ENCODE data around the gene GPATCH4.
A peak's percentile ranks its signal among the peaks of the same experiment; 100 is the strongest.
"Not testable (repeated sequence)": the region's sequence is repeated elsewhere in the genome, so short reads cannot be mapped to it uniquely, and the experiment has no call there.

Gene GPATCH4

DNA sequence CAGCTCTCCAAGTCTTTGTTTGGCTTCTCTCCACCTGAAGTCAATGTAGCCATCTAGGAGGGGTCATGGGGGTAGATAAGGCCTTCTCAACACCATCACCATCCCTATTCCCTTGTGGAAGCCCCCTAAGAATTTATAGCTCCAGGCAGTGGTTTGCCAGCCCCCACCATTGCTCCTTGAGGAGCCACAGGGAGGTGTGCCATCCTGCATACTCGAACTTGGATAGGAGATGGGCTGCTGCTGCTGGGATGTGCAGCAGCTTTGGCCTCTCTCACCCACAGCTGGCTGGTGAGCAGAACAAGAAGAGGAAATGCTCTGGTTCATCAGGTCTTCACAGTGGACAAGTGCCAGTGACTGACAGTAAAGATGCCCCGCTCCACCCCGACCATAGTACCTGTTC is 4.9 kb downstream of the GPATCH4 start:
- DNase-seq (ENCODE audit: low spot score): no peak

DNA sequence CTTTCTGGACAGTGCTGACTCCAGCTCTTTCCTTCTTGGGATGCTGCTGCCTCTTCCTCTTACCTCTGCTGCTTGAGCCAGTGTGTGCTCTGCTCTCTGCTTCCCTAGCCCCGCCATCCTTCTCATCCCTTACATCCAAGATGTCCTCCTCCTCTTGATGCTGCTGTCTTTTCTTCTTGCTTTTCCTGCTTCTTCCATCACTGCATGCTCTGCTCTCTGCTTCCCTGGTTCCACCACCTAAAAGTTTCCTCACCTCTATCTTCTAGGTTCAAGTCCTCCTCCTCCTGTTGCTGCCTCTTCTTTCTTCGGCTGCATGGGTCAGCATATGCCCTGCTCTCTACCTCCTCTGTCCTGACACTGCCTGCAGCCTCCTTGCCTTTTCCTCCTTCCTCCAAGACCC is 6.3 kb downstream of the GPATCH4 start:
- no peak for DNase-seq (ENCODE audit: low spot score)

DNA sequence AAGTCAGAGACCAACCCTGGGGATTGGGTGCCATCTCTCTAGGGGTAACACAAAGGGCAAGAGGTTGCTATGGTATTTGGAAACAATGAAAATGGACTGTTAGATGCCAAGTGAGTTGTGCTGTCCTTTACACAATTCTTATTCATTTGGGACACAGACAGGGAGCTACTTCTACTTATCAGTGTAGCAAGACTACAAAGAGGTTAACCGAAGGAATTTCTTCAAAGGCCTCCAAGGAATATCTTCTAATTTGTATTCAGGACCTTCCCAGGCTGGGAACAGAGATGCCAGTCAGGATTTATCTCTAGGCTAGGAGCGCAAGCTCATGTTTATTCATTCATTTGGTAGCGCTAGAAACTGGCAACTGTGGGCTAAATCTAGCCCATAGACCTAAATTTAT is 7.1 kb downstream of the GPATCH4 start:
- DNase-seq (ENCODE audit: low spot score): no peak

DNA sequence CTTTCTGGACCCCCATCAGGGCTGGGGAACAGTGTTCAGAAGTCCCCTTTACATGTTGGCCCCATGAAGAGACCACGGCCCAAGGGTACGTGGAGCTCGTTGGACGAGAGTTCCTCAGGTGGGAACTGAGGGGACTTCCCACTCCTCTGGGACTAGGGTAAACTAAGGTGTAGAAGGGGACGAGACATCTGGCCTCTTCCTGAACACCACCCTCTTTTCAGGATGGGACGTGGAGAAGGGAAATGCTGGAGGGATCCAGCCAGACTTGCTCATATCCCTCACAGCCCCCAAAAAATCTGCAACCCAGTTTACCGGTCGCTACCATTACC is 7.7 kb downstream of the GPATCH4 start:
- DNase-seq (ENCODE audit: low spot score): no peak

DNA sequence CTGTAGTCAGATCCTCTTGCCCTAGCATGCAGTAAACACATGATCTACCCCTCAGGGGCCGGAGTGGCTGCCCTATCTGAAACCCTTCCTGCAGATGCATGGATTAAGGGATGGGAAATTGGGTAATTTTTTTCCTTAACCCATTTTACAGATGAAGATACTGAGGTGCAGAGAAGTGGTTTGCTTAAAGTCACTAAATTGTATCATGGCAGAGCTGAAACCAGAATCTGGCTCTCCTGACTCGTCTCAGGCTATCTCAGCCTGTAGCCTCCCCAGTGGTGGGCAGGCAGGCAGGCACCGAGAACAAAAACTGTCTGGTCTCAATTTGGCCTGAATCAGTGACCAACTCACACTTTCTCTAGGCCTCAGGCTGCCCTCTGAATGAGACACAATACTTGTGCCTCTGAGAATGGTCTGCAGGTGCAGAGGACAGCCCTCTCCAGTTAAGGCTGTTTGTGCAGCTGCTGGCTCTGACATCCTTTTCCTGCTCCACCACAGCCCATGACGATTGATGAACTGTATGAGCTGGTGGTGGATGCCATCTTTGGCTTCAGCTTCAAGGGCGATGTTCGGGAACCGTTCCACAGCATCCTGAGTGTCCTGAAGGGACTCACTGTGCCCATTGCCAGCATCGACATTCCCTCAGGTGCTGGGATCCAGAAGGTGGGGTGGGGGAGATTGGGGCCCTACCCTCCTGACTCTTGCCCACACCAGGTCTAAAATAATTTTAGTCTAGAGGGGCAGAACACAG is 8.2 kb downstream of the GPATCH4 start:
- no peak for DNase-seq (ENCODE audit: low spot score)

DNA sequence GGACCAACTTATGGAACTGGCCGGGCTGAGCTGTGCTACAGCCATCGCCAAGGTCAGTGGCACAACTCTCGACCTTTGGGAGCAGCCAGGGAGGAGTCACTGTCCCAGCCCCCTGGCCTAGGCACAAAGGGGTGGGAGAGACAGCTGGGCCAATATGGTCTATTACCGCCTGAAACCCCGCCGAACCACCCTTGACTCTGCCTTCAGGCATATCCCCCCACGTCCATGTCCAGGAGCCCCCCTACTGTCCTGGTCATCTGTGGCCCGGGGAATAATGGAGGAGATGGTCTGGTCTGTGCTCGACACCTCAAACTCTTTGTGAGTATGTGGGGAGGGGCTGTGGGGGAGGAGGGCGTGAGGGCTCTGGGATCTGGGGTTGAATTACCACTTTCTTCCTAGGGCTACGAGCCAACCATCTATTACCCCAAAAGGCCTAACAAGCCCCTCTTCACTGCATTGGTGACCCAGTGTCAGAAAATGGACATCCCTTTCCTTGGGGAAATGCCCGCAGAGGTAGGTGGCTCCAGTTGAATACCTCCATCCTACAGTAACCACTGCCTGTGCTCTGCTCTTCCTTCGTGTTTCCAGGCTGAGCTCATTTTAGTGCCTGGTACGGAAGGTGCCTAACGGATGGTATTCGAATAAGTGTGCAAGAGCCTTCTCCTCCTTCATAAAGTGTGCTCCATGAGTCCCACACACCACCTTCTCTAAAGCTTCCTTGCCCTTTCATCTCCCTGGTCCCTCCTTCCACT is 8.9 kb downstream of the GPATCH4 start:
- no peak for DNase-seq (ENCODE audit: low spot score)

DNA sequence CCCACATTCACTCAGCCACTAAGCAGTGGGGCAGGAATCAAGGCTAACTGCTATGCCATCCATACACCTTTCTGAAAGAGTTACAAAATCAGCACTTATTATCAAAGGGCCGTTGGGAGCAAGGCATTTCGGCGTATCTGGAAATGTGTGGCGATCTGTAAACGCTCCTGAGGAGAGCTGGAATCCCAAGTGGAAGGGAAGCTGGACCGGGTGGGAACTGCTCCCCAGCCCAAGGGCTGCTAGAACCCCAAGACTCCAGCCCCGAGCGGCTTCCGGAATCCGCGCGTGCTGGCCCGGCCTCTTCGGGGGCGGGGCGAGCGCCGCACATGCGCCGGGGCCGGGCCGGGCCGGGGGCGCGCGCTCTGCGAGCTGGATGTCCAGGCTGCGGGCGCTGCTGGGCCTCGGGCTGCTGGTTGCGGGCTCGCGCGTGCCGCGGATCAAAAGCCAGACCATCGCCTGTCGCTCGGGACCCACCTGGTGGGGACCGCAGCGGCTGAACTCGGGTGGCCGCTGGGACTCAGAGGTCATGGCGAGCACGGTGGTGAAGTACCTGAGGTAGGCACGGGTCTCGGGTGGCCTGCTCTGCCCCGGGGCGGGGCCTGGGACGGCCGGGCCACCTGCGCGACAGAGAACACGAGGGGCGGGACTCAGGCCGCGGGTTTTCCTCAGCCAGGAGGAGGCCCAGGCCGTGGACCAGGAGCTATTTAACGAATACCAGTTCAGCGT is 9.7 kb downstream of the GPATCH4 start, which contains the start of gene NAXE:
Gene NAXE (plus strand): TSS at position 345 of the 726 bp plus-strand sequence. CDS start 29 bp downstream, at position 374.
- DNase-seq (ENCODE audit: low spot score): peak; percentile 79

DNA sequence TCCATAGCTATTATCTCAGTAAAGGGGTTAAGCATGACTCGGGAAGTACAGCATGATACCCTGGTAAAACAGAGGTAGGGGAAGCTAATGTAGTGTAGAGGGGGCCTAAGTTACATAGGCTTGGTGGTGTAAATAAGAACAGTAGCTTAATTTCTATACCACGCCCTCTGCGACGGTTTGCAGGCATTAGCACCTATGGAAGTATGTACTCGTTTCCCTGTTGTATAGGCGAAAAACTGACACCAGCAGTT is 10.2 kb downstream of the GPATCH4 start:
- DNase-seq (ENCODE audit: low spot score): no peak

DNA sequence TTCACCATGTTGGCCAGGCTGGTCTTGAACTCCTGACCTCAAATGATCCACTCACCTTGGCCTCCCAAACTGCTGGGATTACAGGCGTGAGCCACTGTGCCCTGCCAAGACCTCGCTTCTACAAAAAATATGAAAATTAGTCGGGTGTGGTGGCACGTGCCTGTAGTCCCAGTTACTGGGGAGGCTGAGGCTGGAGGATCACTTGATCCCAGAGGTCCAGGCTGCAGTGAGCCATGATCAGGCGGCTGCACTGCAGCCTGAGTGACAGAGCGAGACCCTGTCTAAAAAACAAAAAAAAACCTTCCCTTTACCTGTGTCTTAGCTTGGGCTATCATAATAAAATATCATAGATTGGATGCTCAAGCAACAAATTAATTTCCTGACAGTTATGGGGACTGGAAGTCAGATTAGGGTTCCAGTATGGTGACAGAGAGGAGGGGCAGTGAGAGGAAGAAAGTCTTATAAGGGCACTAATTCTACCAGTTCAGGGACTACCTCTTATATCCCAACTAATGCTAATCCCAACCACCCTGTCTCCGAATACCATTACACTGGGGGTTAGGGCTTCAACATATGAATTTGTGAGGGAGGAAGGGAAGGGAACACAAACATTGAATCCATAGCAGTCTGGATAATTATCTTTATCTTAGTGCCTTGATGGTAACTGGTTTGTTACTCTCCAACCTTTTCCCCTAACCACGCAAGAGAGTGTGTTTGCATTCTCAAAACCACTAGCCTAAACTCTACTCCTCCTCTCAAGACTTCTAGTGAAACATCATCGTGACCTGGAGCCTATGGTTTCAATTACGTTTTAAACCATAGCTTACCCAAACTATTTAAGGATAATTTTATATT is 10.7 kb downstream of the GPATCH4 start:
- DNase-seq (ENCODE audit: low spot score): no peak

DNA sequence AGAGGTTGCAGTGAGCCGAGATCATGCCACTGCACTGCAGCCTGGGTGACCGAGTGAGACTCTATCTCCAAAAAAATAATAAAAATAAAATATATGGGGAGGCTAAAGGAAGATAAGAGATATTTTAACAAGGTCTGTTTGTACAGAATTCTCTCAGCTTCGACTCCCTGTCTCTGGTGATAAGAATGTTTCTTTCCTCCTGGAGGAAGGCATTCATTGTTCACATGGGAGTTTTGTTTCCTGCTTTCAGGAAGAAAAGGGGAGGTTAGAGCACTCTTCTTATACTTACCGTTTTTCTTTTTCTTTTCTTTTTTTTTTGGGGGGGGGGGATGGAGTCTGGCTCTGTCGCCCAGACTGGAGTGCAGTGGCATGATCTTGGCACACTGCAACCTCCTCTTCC is 11.7 kb downstream of the GPATCH4 start:
- no peak for DNase-seq (ENCODE audit: low spot score)

DNA sequence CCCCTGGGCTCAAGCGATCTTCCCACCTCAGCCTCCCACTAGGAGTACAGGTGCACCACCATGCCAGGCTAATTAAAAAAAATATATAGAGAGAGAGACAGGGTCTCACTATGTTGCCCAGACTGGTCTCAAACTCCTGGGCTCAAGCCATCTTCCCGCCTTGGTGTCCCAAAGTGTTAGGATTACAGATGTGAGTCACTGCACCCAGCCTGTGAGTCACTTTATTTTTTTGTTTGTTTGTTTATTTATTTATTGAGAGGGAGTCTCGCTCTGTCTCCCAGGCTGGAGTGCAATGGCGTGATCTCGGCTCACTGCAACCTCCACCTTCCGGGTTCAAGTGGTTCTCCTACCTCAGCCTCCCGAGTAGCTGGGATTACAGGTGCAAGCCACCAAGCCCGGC is 13.4 kb downstream of the GPATCH4 start:
- DNase-seq (ENCODE audit: low spot score): not testable (repeated sequence)

DNA sequence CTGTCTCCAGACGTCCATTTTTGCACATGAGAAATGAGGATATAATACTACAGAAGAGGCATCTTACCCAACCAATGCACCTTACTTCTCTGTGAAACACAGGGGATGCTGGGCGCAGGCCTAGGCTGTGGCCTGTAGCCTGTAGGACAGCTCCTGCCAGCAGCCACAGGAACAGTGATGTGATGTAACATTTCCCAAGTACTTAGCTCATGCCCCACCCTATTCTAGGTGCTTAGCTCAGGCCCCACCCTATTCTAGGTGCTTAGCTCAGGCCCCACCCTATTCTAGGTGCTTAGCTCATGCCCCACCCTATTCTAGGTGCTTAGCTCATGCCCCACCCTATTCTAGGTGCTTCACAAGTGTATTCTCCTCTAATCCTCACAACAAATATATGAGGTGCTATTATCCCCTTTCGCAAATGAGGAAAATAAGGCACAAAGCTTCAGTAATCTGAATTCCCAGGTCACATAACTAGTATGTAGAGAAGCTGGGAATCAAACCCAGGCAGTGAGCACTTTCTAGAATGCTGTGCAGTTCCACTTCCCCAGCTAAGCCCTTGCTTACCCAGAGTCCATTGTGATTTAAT is 14.3 kb downstream of the GPATCH4 start:
- DNase-seq (ENCODE audit: low spot score): no peak

DNA sequence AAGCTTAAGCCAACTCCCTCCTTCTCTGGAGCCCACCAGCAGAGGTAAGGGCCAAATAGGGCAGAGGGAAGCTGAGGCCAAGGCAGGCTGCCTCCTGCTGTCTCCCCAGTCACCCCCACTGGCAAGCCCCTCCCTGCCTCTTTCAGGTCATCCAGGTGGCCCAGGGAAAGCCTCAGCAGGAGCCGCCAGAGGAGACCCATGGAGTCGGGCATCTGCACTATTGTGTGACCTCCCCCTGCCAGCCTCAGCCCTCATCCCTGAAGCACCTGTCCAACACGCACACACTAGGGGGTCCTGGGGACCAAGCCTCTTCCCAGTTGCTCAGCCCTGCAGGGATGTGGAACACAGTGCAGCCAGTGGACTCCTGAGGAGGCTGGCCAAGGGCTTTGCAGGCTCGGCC is 15.0 kb downstream of the GPATCH4 start:
- no peak for DNase-seq (ENCODE audit: low spot score)

DNA sequence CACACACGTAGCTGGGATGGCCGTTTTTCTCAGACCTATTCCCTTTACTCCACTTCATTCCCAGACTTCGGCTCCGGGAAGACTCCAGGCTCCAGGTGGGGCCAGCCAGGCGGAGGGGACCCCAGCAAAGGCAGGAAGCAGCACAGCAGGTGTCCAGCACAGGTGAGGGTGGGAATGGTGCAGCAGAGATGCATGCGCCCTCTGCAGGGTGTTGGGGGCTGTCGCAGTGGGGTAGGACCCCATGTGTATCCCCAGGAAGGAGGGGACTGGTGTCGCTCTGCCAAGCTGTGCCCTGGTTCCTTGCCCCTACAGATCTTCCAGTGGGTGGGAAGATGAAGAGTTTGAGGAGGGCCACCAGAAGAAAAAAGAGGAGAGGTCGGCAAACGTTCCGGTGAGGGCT is 16.5 kb downstream of the GPATCH4 start:
- peak; percentile 80 for DNase-seq (ENCODE audit: low spot score)

DNA sequence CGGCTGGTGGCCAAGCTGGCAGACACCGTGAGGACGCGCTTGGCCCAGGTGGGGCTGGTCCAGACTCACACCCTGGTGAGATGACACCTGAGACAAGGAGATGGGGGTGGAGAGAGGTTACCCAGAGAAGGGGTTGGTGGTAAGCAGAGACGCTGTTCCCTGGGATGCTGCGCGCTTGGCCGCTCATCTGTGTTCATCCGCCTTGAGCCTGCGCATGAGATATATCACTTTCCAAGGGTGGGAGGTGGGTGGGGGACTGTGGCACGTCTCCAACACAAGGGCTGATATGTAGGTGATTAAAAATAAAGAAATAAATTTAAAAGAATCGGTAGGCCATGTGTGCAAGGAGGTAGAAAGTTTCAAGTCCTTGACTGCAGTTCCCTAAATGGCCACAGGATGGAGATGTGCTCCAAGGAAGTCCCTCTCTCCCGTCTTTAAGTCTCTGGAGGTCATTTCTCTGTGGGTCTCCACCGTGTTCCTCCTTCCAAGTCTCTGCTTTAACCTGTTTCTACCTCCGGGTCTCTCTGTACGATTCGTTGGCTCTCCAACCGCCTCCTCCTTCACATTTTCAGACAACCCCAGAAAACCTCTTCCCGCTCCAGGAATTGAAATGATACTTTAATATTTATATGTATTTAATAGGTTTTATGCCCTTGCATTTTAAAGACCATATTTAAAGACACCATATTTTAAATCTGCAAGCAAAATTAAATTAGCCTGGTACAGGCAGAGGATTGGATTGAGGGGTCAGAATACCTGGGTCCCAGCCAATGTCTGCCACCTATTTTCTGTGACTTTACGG is 17.3 kb downstream of the GPATCH4 start:
- DNase-seq (ENCODE audit: low spot score): peak; percentile 54

DNA sequence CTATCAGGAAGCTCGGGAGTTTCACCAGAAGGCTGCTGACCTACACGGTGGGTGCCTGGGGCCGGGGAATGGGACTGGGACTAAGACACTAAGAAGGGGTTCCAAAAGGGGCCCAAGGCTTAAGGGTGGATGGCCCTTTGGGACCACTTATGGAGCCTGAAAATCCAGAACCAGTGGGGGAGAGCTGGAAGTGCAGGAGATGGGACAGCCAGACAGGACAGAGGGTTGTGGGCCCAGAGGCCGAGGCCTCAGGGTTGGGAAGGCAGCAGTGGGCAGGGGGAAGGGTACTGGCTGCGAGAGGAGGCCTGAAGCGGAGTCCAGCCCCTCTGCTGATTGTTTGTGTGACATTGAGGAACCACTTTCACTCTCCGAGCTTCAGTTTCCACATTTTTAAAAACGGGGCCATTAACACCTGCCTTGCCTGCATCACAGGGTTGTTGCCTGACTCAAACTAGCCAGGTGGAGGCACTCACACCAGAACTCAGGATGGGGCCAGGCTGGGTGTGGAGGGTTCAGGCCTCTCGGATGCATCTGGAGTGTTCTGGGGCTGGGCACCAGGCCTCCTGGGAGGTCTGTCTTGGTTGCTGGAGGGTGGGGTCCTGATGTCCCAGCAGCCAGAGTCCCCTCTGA is 18.8 kb downstream of the GPATCH4 start:
- DNase-seq (ENCODE audit: low spot score): no peak

DNA sequence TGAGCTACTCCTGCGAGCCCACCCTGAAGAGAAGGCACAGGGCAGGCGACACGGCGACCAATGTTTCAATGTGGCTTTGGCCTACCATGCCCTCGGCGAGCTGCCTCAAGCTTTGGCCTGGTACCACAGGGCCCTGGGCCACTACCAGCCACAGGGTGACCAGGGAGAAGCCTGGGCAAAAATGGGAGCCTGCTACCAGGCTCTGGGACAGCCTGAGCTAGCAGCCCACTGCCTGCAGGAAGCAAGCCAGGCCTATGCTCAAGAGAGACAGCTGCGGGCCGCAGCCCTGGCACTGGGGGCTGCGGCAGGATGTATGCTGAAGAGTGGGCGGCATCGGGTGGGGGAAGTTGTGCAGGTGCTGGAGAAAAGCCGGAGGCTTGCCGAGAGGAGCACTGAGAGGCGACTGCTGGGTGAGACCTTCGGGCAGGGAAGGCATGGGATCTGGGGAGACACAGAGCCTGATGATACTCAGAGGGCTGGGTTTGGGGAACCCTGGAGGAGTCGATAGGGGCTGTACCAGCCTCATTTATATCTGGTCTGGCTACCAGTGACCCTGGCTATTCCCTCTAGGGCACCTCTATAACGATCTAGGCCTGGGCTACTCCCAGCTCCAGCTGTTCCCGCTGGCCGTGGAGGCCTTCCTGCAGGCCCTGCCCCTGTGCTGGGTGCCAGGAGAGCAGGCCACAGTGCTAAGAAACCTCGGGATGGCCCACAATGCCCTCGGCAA is 19.5 kb downstream of the GPATCH4 start:
- DNase-seq (ENCODE audit: low spot score): no peak

DNA sequence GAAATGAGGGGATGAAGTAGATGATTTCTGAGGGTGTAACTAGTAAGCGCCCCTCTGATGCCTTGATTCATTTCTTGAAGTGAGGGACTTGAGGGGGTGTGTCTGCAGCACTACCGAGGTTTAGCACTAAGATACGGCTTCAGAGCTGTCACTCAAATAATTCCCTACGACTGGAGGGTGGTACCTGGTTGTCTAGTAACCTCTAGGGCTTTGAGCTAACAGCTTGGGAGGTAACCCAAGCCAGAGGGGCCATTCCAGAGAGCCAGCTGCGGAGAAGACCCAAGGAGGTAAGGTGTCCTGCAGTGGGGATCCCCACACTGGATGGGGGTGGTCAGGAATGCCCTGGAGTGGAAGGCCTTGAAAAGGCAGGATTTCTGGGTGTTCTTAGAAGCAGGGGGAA is 21.8 kb downstream of the GPATCH4 start, which contains the start of gene TTC24:
Gene TTC24 (plus strand): TSS at position 252 of the 400 bp plus-strand sequence. CDS start 1,642 bp downstream, outside the sequence.
- DNase-seq (ENCODE audit: low spot score): no peak

DNA sequence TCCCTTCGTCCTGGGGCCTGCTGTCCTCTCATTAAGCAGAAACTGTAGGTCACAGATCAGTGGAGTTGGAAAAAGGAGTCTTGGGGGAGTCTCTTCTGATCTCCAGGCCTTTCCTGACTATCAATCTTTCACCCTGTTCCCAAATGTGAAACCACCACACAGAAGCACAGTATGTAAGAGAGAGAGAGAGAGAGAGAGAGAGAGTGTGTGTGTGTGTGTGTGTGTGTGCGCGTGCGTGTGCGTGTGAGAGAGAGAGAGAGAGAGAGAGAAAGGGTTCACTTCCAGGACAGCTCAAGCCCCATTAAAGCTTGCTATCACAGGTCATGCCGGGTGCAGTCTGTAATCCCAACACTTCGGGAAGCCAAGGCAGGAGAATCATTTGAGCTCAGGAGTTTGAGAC is 23.2 kb downstream of the GPATCH4 start:
- no peak for DNase-seq (ENCODE audit: low spot score)

DNA sequence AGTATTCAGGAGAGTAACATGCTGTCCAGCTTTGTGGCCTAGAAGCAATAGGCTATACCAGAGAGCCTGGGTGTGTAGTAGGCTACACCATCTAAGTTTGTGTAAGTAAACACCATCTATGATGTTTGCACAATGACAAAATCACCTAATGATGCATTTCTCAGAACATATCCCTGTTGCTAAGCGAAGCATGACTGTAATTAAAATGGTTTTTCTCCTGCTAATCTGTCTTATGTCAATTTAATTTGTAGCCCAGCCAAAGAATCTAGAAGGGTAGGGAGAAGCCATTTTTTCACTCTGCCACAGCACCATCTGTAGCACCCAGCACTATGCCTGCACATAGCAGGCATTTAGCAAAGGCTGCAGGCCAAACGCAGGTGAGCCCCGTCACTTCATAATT is 23.7 kb downstream of the GPATCH4 start:
- DNase-seq (ENCODE audit: low spot score): no peak
